SK-N-SH (cell line): ENCODE data around the gene ACAP2.

Experiments used
- CTCF ChIP-seq: fragments of 200-600 bp; sonication (generic); IDR thresholded peaks from 2 replicates; pipeline ENCODE4 v1.6.1; 2017; ENCODE audit warnings: antibody characterized with exemption, mild to moderate bottlenecking, moderate library complexity
- REST ChIP-seq: IDR thresholded peaks from 2 replicates; pipeline ENCODE4 v1.6.1; 2012; ENCODE audit warnings: mild to moderate bottlenecking, low read depth, low read length, moderate library complexity
- TEAD4 ChIP-seq: IDR thresholded peaks from 2 replicates; pipeline ENCODE4 v1.4.0; 2012; ENCODE audit warnings: mild to moderate bottlenecking, borderline replicate concordance; ENCODE audit not compliant: insufficient read depth

GRCh38 chr3:195401943-195402342 lies 40.9 kb downstream of the ACAP2 start:
- no peak for TF ChIP-seq CTCF
- TF ChIP-seq REST = no peak
- no peak for TF ChIP-seq TEAD4
